GM10266 (cell line): ENCODE data around the gene CEP97.
A peak's percentile ranks its signal among the peaks of the same experiment; 100 is the strongest.
"Not testable (repeated sequence)": the region's sequence is repeated elsewhere in the genome, so short reads cannot be mapped to it uniquely, and the experiment has no call there.

Experiments used
- DNase-seq: peaks from one replicate; pipeline ENCODE4 v3.0.0; 2012; ENCODE audit errors: extremely low spot score
- CTCF ChIP-seq: IDR thresholded peaks from 2 replicates; pipeline ENCODE4 v1.5.1; 2012; ENCODE audit warnings: mild to moderate bottlenecking, low read depth; ENCODE audit not compliant: control insufficient read depth, insufficient read depth; ENCODE audit errors: missing control alignments

The CEP97 gene

GRCh38 chr3:101762041-101762646 lies 37.7 kb downstream of the CEP97 start:
- no peak for DNase-seq
- no peak for TF ChIP-seq CTCF

DNA sequence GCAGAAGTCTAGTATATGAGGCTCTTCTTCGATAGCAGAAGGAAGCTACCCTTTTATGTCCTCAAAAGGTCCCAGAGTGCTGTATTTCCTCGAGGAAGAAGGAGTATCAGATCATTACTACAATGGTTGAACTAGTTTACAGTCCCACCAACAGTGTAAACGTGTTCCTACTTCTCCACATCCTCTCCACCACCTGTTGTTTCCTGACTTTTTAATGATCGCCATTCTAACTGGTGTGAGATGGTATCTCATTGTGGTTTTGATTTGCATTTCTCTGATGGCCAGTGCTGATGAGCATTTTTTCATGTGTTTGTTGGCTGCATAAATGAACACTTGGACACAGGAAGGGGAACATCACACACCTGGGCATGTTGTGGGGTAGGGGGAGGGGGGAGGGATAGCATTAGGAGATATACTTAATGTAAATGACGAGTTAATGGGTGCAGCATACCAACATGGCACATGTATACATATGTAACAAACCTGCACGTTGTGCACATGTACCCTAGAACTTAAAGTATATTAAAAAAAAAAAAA lies 53.4 kb downstream of the CEP97 start:
- DNase-seq = not testable (repeated sequence)

- TF ChIP-seq CTCF = no peak
- no peak for DNase-seq
Measured at GRCh38 chr3:101778385-101779046, 54.1 kb downstream of the CEP97 start.

DNA sequence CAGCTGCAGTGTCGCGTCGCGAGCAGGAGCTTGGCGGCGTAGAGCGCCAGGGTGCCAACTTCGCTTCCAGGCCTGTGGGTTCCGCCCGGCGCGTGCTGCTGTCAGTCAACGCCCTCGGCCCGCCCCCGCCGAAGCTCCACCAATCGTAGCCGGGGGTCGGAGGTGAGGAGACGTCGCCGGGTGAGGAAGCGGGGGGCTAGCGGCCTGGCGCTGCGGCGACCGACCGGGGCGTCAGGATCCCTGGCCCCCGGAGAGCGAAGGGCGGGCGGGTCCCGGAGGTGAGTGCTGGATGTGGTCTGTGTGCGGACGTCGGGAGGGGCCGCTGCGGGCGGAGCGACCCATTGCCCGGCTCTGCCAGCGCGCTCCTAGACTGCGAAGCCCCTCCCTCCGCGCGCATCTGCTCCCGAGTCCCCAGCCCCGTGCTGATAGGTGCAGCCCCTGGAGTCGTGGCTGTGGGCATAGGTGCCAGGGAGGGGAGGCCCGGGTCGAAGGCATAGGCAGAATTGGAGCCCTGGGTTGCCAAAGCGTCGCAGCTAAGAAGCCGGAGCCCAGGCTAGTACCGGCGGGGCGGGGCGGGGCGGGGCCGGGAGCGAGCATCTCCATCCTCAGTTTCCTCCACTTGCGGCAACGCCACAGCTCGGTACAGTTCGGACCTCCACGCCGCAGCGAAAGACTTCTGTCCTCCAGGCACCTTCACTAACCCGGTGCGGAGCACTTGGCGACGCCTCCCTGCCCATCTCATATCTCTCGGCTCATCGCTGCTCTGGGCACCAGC lies 54.8 kb downstream of the CEP97 start, which contains the start of gene NXPE3:
Gene NXPE3 (plus strand): TSS at position 165 of the 775 bp plus-strand sequence. CDS start 6,386 bp downstream, outside the sequence.
- TF ChIP-seq CTCF = no peak
- DNase-seq = peak; percentile 86

- no peak for TF ChIP-seq CTCF
- DNase-seq = no peak
Measured at GRCh38 chr3:101779822-101780381, 55.5 kb downstream of the CEP97 start.

GRCh38 chr3:101780661-101781060 lies 56.2 kb downstream of the CEP97 start:
- TF ChIP-seq CTCF = no peak
- DNase-seq = no peak

- TF ChIP-seq CTCF = no peak
- no peak for DNase-seq
Measured at GRCh38 chr3:101781166-101781565, 56.8 kb downstream of the CEP97 start.
